Prostate gland (tissue), 2 donors: ENCODE results near the gene PGGHG.

ENCODE experiments used
- CTCF ChIP-seq, 4 experiments: fragments of 200-600 bp in 2 of 4; fragments of 450-650 bp in 2 of 4; sonication (generic) in 2 of 4; IDR thresholded peaks; 1 replicate in 3 of 4; 2 replicates in 1 of 4; pipeline ENCODE4 v1.5.1; 2016 to 2019; ENCODE audit warnings: antibody characterized with exemption in 4 of 4, mild to moderate bottlenecking in 2 of 4, moderate library complexity in 2 of 4
- POLR2A ChIP-seq: fragments of 450-650 bp; IDR thresholded peaks from one replicate; pipeline ENCODE4 v1.6.1; 2016; ENCODE audit warnings: antibody characterized with exemption, mild to moderate bottlenecking
- POLR2AphosphoS5 ChIP-seq: sonication (generic); formaldehyde crosslinking; IDR thresholded peaks from one replicate; pipeline ENCODE4 v1.6.1; 2017; ENCODE audit warnings: antibody characterized with exemption

GRCh38 chr11:256952-257737 lies 31.8 kb upstream of the PGGHG start:
- no peak for TF ChIP-seq CTCF (IDR thresholded peaks at IDR 0.05)
- no peak for TF ChIP-seq POLR2AphosphoS5
- TF ChIP-seq POLR2A, result no peak
